ENCODE measurements around the gene PGBD1.

DNA sequence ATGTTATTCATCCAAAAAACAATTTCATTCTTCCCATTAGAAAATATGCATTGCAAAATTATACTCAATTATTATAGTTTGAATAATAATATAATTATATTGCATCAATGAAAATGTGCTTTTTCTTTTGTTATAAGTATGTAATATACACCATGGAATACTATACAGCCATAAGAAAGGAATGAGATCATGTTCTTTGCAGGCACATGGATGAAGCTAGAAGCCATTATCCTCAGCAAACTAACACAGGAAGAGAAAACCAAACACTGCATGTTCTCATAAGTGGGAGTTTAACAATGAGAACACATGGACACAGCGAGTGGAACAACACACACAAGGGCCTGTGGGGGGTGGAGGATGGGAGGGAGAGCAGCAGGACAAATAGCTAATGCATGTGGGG, 24.3 kb upstream of the PGBD1 start:
- TF ChIP-seq EZH2phosphoT487 (IDR thresholded peaks at IDR 0.05; ENCODE audit: borderline replicate concordance, low read depth) = no peak
- TF ChIP-seq CTCF (IDR thresholded peaks at IDR 0.05) = no peak
- TF ChIP-seq MAX (IDR thresholded peaks at IDR 0.05; ENCODE audit: low read depth) = no peak
